Keratinocyte (primary cell): ENCODE measurements around the gene NFATC2. TPM values are rescaled to one million over a fixed set of nuclear protein-coding genes. Genes with fewer than 3 reads are reported as not detected.

Source experiments
- DNase-seq: peaks from one replicate; pipeline ENCODE4 v3.0.0-alpha.2; 2011; ENCODE audit warnings: low read depth, missing footprints, low spot score
- FAIRE-seq: peaks from 2 replicates; lab custom pipeline; 2011; peaks lifted over from hg19 to GRCh38; lab: Jason Lieb, UNC
- H2AFZ ChIP-seq: 2 replicates; pipeline ENCODE4 v1.6.0; 2012; ENCODE audit warnings: low read length, control low read depth, inconsistent platforms; ENCODE audit not compliant: control insufficient read depth
- H3K27ac ChIP-seq: 2 replicates; pipeline ENCODE4 v1.5.1; 2011; ENCODE audit warnings: low read length; ENCODE audit not compliant: control insufficient read depth, insufficient read depth
- H3K27me3 ChIP-seq: 3 replicates; pipeline ENCODE4 v1.6.0; 2011; ENCODE audit warnings: low read length; ENCODE audit not compliant: control insufficient read depth, insufficient read depth; ENCODE audit errors: extremely low read depth
- H3K36me3 ChIP-seq, 2 experiments: 2 replicates in 1 of 2; 3 replicates in 1 of 2; pipeline ENCODE4 v1.5.1; 2011; ENCODE audit warnings: low read length in 2 of 2, mild to moderate bottlenecking in 1 of 2; ENCODE audit not compliant: control insufficient read depth in 2 of 2, insufficient read depth in 2 of 2; ENCODE audit errors: extremely low read depth in 1 of 2
- H3K4me1 ChIP-seq: 3 replicates; pipeline ENCODE4 v1.5.1; 2011; ENCODE audit warnings: low read length; ENCODE audit not compliant: control insufficient read depth, insufficient read depth; ENCODE audit errors: extremely low read depth
- H3K4me2 ChIP-seq: 3 replicates; pipeline ENCODE4 v1.6.0; 2011; ENCODE audit warnings: low read depth, low read length; ENCODE audit not compliant: control insufficient read depth, insufficient read depth; ENCODE audit errors: extremely low read depth
- H3K4me3 ChIP-seq, 3 experiments: fragments of 200-600 bp in 1 of 3; sonication (generic) in 1 of 3; 2 replicates in 2 of 3; 3 replicates in 1 of 3; pipeline ENCODE4 v1.5.1; 2011 to 2016; ENCODE audit warnings: low read length in 3 of 3, mild to moderate bottlenecking in 3 of 3, control low read depth in 2 of 3, inconsistent platforms in 1 of 3, low read depth in 1 of 3, mixed read lengths in 1 of 3, mixed run types in 1 of 3, moderate library complexity in 1 of 3; ENCODE audit not compliant: control insufficient read depth in 2 of 3, insufficient read depth in 2 of 3; ENCODE audit errors: extremely low read depth in 1 of 3
- H3K79me2 ChIP-seq: 2 replicates; pipeline ENCODE4 v1.6.0; 2012; ENCODE audit warnings: low read length; ENCODE audit not compliant: control insufficient read depth, insufficient read depth
- H3K9ac ChIP-seq: 3 replicates; pipeline ENCODE4 v1.6.0; 2011; ENCODE audit warnings: low read length; ENCODE audit not compliant: control insufficient read depth, insufficient read depth; ENCODE audit errors: extremely low read depth
- H3K9me1 ChIP-seq: 3 replicates; pipeline ENCODE4 v1.6.0; 2011; ENCODE audit warnings: low read length; ENCODE audit not compliant: control insufficient read depth, insufficient read depth; ENCODE audit errors: extremely low read depth
- H3K9me3 ChIP-seq: 2 replicates; pipeline ENCODE4 v1.5.1; 2012; ENCODE audit warnings: low read depth, low read length; ENCODE audit not compliant: control insufficient read depth
- H4K20me1 ChIP-seq: 3 replicates; pipeline ENCODE4 v1.6.0; 2011; ENCODE audit warnings: low read length; ENCODE audit not compliant: control insufficient read depth, insufficient read depth; ENCODE audit errors: extremely low read depth
- EZH2 ChIP-seq: IDR thresholded peaks from one replicate; pipeline ENCODE4 v1.6.1; 2012; ENCODE audit warnings: inconsistent platforms, mild to moderate bottlenecking, low read length, moderate library complexity
- dilution Hi-C: fragments of 300-500 bp; cut with MboI; formaldehyde crosslinking; loops from one replicate; pipeline ENCODE4 v1.7.0; 2020; ENCODE audit warnings: low sequenced_read_pairs; ENCODE audit not compliant: extremely low pct_ligation_motif_present
- polyA plus RNA-seq, 5 experiments: library from polyadenylated mRNA; depleted of rRNA in 3 of 5; stranded (reverse) in 3 of 5; stranded (forward) in 1 of 5; unstranded in 1 of 5; fragments of >200 nt; gene quantifications; 1 replicate in 1 of 5; 2 replicates in 3 of 5; 3 replicates in 1 of 5; pipeline versions ENCODE4 v1.2.1 to v1.2.3, GENCODE V29; 2011 to 2012; ENCODE audit warnings: missing spikeins in 2 of 5, low read depth in 1 of 5, low replicate concordance in 1 of 5
- TF ChIP-seq, protein P1 (sequence below), 3 experiments: IDR thresholded peaks in 1 of 3; conservative IDR thresholded peaks in 1 of 3; optimal IDR thresholded peaks in 1 of 3; 2 replicates in 2 of 3; 3 replicates in 1 of 3; pipeline versions ENCODE3 to v1.5.1; 2011; ENCODE audit warnings: low read length in 3 of 3, mild to moderate bottlenecking in 3 of 3, moderate library complexity in 2 of 3, control low read depth in 1 of 3, inconsistent platforms in 1 of 3; ENCODE audit not compliant: insufficient read depth in 2 of 3; ENCODE audit errors: extremely low read depth in 1 of 3

Gene NFATC2
- polyA plus RNA-seq, 1 donor (not counting 4 experiments of a cell fraction or from before 2014, with no cell fraction given), result 0.05 TPM

DNA sequence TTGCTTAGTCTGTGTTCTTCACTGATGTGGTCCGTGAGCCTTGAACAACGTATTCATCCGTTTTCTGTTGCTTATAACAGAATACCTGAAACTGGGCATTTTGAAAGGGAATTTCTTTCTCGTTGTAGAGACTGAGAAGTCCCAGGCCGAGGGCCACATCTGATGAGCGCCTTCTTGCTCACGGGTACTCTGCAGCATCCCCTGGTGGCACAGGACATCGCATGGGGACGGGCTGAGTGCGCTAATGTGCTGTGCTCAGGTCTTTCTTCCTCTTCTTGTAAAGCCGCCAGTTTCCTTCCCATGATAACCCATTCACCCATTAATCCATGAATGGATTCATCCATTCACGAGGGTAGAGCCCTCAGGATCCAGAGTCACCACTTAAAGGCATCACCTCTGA, 161.0 kb downstream of the NFATC2 start:
- H3K4me1 ChIP-seq, result peaks cover 4% of the 10 kb centered on the region
- DNase-seq (no peak), FAIRE-seq (no peak)
- H3K4me3 ChIP-seq, result no peak overlapping the region
- dilution Hi-C loops, result no loop called here
- H3K79me2 ChIP-seq, result no peaks in the 10 kb centered on the region
- no peaks in the 10 kb centered on the region for H3K9me1 ChIP-seq
- peaks cover 5% of the 10 kb centered on the region for H3K27me3 ChIP-seq
- no peak overlapping the region for H3K9ac ChIP-seq
- no peak overlapping the region for H3K27ac ChIP-seq
- H2AFZ ChIP-seq, result no peak overlapping the region
- H4K20me1 ChIP-seq, result no peaks in the 10 kb centered on the region
- no peak for TF ChIP-seq EZH2
- TF ChIP-seq, protein P1, sequence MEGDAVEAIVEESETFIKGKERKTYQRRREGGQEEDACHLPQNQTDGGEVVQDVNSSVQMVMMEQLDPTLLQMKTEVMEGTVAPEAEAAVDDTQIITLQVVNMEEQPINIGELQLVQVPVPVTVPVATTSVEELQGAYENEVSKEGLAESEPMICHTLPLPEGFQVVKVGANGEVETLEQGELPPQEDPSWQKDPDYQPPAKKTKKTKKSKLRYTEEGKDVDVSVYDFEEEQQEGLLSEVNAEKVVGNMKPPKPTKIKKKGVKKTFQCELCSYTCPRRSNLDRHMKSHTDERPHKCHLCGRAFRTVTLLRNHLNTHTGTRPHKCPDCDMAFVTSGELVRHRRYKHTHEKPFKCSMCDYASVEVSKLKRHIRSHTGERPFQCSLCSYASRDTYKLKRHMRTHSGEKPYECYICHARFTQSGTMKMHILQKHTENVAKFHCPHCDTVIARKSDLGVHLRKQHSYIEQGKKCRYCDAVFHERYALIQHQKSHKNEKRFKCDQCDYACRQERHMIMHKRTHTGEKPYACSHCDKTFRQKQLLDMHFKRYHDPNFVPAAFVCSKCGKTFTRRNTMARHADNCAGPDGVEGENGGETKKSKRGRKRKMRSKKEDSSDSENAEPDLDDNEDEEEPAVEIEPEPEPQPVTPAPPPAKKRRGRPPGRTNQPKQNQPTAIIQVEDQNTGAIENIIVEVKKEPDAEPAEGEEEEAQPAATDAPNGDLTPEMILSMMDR (optimal IDR thresholded peaks at IDR 0.05 in 1 of 3, IDR thresholded peaks at IDR 0.05 in 1 of 3, conservative IDR thresholded peaks at IDR 0.05 in 1 of 3; ENCODE audit: extremely low read depth in 1 of 3, insufficient read depth in 2 of 3, low read length in 3 of 3), result peak in 1 of 3 experiments; percentile 20
- H3K36me3 ChIP-seq, result no peaks in the 10 kb centered on the region
- no peak overlapping the region for H3K4me2 ChIP-seq
- H3K9me3 ChIP-seq, result no peaks in the 10 kb centered on the region

DNA sequence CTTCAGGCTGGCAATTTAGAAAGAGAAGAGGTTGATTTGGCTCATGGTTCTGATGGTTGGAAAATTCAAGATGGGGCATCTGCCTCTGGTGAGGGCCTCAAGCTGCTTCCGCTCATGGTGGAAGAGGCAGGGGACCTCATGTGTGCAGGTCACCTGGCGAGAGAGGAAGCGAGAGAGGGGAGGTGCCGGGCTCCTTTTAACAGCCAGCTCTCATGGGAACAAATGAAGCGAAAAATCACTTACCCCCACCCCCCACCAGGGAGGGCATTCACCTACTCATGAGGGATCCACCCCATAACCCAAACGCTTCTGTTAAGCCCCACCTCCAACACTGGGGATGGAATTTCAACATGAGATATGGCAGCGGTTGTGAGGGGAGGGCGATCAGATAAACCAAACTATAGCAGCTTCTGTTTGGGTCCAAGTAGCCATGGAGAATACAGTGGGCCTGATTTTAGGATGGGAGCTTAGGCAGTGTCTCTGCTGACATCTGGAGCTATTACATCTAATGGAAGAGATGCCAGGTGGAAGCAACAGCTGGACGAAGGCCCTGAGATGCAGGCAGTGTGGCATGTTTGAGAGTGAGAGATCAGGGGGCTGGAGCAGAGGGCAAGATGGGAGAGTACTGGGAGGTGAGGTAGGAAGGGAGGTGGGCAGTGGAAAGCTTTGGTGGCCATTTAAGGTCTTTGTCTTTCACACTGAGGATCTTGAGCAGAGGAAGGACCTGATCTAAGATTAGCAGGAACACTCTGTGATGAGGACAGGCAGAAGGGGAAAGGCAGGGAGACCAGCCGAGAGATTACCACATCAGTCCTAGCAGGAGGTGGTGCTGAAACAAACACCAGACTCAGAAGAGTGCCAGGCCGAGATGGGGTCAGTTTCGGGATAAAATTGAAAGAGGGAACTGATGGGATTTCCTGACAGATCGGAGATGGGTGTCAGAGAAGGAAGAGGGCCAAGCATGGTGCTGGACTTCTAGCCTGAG, 161.8 kb downstream of the NFATC2 start:
- FAIRE-seq (no peak), DNase-seq (no peak)
- H2AFZ ChIP-seq, result no peak overlapping the region
- no peak overlapping the region for H3K4me2 ChIP-seq
- no peaks in the 10 kb centered on the region for H4K20me1 ChIP-seq
- no peaks in the 10 kb centered on the region for H3K9me3 ChIP-seq
- peaks cover 4% of the 10 kb centered on the region for H3K4me1 ChIP-seq
- H3K79me2 ChIP-seq, result no peaks in the 10 kb centered on the region
- no peak for TF ChIP-seq EZH2
- TF ChIP-seq, protein P1 (optimal IDR thresholded peaks at IDR 0.05 in 1 of 3, IDR thresholded peaks at IDR 0.05 in 1 of 3, conservative IDR thresholded peaks at IDR 0.05 in 1 of 3; ENCODE audit: extremely low read depth in 1 of 3, insufficient read depth in 2 of 3, low read length in 3 of 3), result no peak
- H3K36me3 ChIP-seq, result no peaks in the 10 kb centered on the region
- peaks cover 4% of the 10 kb centered on the region for H3K27me3 ChIP-seq
- H3K4me3 ChIP-seq, result no peak overlapping the region
- dilution Hi-C loops, result no loop called here
- H3K9me1 ChIP-seq, result no peaks in the 10 kb centered on the region
- no peak overlapping the region for H3K27ac ChIP-seq
- no peak overlapping the region for H3K9ac ChIP-seq
